ENCODE data around the gene ABCC3. TPM values are rescaled to one million over a fixed set of nuclear protein-coding genes. Genes with fewer than 3 reads are reported as not detected.

ABCC3 gene
- total RNA-seq, 1 donor from 2014 or later = 0.20 TPM

DNA sequence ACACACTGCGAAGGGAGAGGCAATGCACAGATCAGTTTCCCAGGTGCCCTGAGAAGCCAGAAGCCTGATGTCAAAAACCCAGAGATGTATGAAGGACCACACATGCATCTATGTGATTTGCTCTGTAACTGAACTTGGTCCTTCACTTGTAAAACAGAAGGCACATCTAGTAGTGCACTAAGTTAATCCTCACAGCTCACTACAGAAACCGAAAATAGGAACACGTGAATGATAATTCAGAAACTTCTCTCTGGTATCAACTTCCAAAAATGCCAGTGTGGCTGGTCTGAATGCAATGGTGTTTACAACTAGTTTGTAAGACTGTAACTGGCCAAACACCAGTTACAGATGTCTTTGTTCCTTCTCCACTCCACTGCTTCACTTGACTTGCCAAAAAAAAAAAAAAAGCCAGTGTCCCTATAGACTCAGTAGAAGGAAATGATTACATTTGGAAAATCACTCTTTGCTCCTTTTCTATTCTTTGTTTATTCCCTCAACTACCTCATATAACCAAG, 61.7 kb downstream of the ABCC3 start:
- no peaks in the 10 kb centered on the region for H3K27me3 Mint-ChIP-seq
- POLR2A ChIA-PET = interaction anchor here (0.7 kb wide), 1 partner anchor 8 kb away, joined by 3 read pairs; no protein-coding TSS in a partner anchor
- H3K27ac Mint-ChIP-seq = no peak overlapping the region

DNA sequence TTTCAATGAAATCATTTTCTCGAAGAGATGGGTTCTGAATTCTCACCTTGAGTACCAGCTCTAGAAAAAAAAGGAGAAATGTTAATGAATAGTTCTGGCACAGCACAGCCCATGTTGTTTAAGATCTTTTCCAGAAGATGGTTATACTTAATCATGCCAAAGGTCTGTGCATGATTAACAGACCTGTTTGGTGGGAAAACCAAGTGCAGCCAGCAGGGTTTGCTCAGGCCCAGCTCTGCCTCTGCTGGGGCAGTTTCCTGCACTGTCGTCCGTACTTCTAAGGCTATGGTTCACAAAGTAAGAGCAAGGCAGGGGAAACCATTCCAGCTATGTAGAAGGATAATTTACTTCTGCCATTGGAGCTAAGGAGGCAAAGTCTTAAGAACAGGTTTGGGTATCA, 62.4 kb downstream of the ABCC3 start:
- ATAC-seq (ENCODE audit: low read depth) (no peak), DNase-seq (no peak)
- H3K4me1 Mint-ChIP-seq = peaks cover 1% of the 10 kb centered on the region
- peaks cover 87% of the 10 kb centered on the region for H3K36me3 Mint-ChIP-seq (ENCODE audit: low read depth)
- CTCF ChIA-PET = interaction anchor here (1.2 kb wide), 1 partner anchor 11 kb away, joined by 3 read pairs; no protein-coding TSS in a partner anchor
- TF ChIP-seq, protein P1, sequence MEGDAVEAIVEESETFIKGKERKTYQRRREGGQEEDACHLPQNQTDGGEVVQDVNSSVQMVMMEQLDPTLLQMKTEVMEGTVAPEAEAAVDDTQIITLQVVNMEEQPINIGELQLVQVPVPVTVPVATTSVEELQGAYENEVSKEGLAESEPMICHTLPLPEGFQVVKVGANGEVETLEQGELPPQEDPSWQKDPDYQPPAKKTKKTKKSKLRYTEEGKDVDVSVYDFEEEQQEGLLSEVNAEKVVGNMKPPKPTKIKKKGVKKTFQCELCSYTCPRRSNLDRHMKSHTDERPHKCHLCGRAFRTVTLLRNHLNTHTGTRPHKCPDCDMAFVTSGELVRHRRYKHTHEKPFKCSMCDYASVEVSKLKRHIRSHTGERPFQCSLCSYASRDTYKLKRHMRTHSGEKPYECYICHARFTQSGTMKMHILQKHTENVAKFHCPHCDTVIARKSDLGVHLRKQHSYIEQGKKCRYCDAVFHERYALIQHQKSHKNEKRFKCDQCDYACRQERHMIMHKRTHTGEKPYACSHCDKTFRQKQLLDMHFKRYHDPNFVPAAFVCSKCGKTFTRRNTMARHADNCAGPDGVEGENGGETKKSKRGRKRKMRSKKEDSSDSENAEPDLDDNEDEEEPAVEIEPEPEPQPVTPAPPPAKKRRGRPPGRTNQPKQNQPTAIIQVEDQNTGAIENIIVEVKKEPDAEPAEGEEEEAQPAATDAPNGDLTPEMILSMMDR (IDR thresholded peaks at IDR 0.05) = no peak
- intact Hi-C loops (cut with micrococcal nuclease) = no loop called here
- H3K27me3 Mint-ChIP-seq = no peaks in the 10 kb centered on the region
- H3K4me3 Mint-ChIP-seq = no peak overlapping the region
- no peak overlapping the region for H3K27ac Mint-ChIP-seq
- H3K9me3 Mint-ChIP-seq = no peaks in the 10 kb centered on the region
- POLR2A ChIA-PET = no interaction called here

More for the DNA sequence above, 61.7 kb downstream of the ABCC3 start:
- TF ChIP-seq, protein P1 (IDR thresholded peaks at IDR 0.05) = no peak
- peaks cover 80% of the 10 kb centered on the region for H3K36me3 Mint-ChIP-seq (ENCODE audit: low read depth)
- DNase-seq = no peak
- H3K9me3 Mint-ChIP-seq = no peaks in the 10 kb centered on the region
- no peaks in the 10 kb centered on the region for H3K4me1 Mint-ChIP-seq
- no peak for ATAC-seq (ENCODE audit: low read depth)
- no peak overlapping the region for H3K4me3 Mint-ChIP-seq
- CTCF ChIA-PET = interaction anchor here (1.2 kb wide), 1 partner anchor 12 kb away, joined by 3 read pairs; no protein-coding TSS in a partner anchor
- intact Hi-C loops (cut with micrococcal nuclease) = no loop called here

DNA sequence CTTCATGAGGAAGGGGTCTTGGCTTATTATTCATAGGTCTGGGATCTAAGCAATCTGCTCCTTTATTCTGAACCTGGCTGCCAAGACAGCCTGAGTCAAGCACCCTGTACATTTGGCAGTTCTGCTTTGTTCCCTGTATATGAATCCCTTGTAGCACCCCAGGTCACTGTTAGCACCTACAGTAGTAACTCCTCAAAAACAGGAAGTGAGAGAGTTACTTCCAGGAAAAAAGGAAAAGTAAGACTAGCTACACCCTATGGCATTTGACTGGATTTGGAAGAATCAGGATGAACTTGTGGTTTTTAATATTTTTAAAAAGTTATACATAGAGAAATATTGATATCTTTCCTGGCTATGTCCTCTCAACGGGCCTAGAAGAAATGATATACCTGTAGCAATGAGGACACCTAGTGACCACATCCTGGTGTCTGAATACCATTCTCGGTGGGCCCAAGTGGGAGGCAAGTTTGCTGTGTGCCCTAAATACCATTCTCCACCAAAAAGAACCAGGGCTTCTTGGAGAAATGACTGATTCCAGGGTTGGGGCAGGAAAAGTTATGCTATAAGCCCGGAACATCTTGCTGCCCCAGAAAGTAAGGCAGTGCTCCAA, 63.1 kb downstream of the ABCC3 start:
- intact Hi-C loops (cut with micrococcal nuclease) = no loop called here
- Mint-ChIP-seq H3K4me1 (peaks cover 1% of the 10 kb centered on the region), H3K27me3 (no peaks in the 10 kb centered on the region), H3K9me3 (no peaks in the 10 kb centered on the region), H3K36me3 (ENCODE audit: low read depth) (peaks cover 84% of the 10 kb centered on the region), H3K27ac (no peak overlapping the region), H3K4me3 (no peak overlapping the region)
- no peak for ATAC-seq (ENCODE audit: low read depth)
- TF ChIP-seq, protein P1 (IDR thresholded peaks at IDR 0.05) = no peak
- no peak for DNase-seq
- CTCF ChIA-PET = no interaction called here
- POLR2A ChIA-PET = no interaction called here

DNA sequence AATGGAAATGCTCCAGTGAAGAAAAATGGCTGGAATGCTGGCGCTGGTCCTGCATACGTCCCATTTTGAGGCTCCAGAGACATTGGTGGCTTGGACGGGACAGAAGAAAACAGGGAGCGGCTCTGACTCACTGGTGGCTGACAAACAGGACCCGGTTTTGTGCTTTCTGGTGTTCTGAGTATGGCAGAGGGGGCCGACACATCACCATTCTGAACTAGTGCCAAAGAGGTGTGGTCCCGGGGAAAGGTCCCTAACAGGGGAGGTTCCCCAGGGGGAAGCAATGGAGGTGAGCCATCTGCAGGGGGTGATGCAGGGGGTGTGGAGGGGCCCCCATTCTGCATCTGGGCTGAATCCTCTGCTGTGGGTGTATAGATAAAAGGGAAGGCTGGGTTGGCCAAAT, 64.7 kb downstream of the ABCC3 start:
- TF ChIP-seq, protein P1 (IDR thresholded peaks at IDR 0.05) = no peak
- ATAC-seq (ENCODE audit: low read depth) = no peak
- Mint-ChIP-seq H3K27ac (no peak overlapping the region), H3K4me3 (no peak overlapping the region), H3K27me3 (no peaks in the 10 kb centered on the region), H3K36me3 (ENCODE audit: low read depth) (peaks cover 81% of the 10 kb centered on the region), H3K4me1 (peaks cover 8% of the 10 kb centered on the region), H3K9me3 (no peaks in the 10 kb centered on the region)
- POLR2A ChIA-PET = no interaction called here
- intact Hi-C loops (cut with micrococcal nuclease) = no loop called here
- CTCF ChIA-PET = no interaction called here
- DNase-seq = no peak

DNA sequence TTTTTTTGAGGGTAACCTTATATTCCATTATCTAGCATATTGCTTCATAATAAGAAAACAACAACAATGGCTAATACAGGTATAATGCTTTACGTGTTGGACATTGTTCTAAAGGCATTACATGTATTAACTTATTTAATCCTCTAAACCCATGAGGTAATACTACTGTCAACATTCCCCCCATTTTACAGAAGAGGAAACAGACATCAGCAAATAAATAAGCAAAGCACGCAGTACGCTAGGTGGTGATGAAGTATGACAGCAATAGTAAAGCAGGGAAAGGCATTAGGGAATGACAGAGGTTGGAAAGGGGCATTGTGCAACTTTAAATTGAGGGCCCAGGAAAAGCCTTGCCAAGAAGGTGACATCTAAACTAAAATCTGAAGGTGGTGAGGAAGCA, 68.5 kb downstream of the ABCC3 start:
- CTCF ChIA-PET = no interaction called here
- peaks cover 61% of the 10 kb centered on the region for H3K36me3 Mint-ChIP-seq (ENCODE audit: low read depth)
- H3K27me3 Mint-ChIP-seq = no peaks in the 10 kb centered on the region
- TF ChIP-seq, protein P1 (IDR thresholded peaks at IDR 0.05) = no peak
- DNase-seq (no peak), ATAC-seq (ENCODE audit: low read depth) (no peak)
- no peaks in the 10 kb centered on the region for H3K9me3 Mint-ChIP-seq
- H3K4me3 Mint-ChIP-seq = no peak overlapping the region
- intact Hi-C loops (cut with micrococcal nuclease) = no loop called here
- H3K27ac Mint-ChIP-seq = no peak overlapping the region
- peaks cover 25% of the 10 kb centered on the region for H3K4me1 Mint-ChIP-seq
- POLR2A ChIA-PET = interaction anchor here (1.1 kb wide), 1 partner anchor 16 kb away, joined by 3 read pairs; the partner anchor contains the start of gene LUC7L3

Data from activated B cell treated with CpG ODN at 0.5 μM for 24 hours (primary cell).